Nephron (organoid): ENCODE measurements around the gene FGD5.

Source experiments
- H3K27ac Mint-ChIP-seq, 3 experiments: 2 replicates each; pipeline ENCODE4 v1.8.0; 2020; ENCODE audit warnings: mixed read lengths in 3 of 3, mild to moderate bottlenecking in 2 of 3, moderate library complexity in 1 of 3
- H3K27me3 Mint-ChIP-seq: 2 replicates; pipeline ENCODE4 v1.8.0; 2021; ENCODE audit warnings: low read depth, mild to moderate bottlenecking, moderate library complexity, mixed read lengths
- H3K36me3 Mint-ChIP-seq: 2 replicates; pipeline ENCODE4 v1.8.0; 2020; ENCODE audit warnings: low read depth, mixed read lengths
- H3K4me1 Mint-ChIP-seq: 2 replicates; pipeline ENCODE4 v1.8.0; 2020; ENCODE audit warnings: mixed read lengths
- H3K4me3 Mint-ChIP-seq, 3 experiments: 2 replicates each; pipeline ENCODE4 v1.8.0; 2020; ENCODE audit warnings: mild to moderate bottlenecking in 3 of 3, mixed read lengths in 3 of 3, moderate library complexity in 2 of 3
- H3K9me3 Mint-ChIP-seq: 2 replicates; pipeline ENCODE4 v1.8.0; 2020; ENCODE audit warnings: mixed read lengths
- TF ChIP-seq, protein P1 (sequence below), 3 experiments: fragments of 200-600 bp; sonication (generic); IDR thresholded peaks; one replicate each; pipeline ENCODE4 v1.5.0; 2021; ENCODE audit warnings: antibody characterized with exemption in 3 of 3; ENCODE audit not compliant: unreplicated experiment in 3 of 3

The FGD5 gene

GRCh38 chr3:14779069-14779685 is 39.6 kb upstream of the FGD5 start:
- H3K9me3 Mint-ChIP-seq, result peaks cover 7% of the 10 kb centered on the region
- peaks cover 2% of the 10 kb centered on the region for H3K4me1 Mint-ChIP-seq
- H3K27me3 Mint-ChIP-seq, result peaks cover 15% of the 10 kb centered on the region
- TF ChIP-seq, protein P1, sequence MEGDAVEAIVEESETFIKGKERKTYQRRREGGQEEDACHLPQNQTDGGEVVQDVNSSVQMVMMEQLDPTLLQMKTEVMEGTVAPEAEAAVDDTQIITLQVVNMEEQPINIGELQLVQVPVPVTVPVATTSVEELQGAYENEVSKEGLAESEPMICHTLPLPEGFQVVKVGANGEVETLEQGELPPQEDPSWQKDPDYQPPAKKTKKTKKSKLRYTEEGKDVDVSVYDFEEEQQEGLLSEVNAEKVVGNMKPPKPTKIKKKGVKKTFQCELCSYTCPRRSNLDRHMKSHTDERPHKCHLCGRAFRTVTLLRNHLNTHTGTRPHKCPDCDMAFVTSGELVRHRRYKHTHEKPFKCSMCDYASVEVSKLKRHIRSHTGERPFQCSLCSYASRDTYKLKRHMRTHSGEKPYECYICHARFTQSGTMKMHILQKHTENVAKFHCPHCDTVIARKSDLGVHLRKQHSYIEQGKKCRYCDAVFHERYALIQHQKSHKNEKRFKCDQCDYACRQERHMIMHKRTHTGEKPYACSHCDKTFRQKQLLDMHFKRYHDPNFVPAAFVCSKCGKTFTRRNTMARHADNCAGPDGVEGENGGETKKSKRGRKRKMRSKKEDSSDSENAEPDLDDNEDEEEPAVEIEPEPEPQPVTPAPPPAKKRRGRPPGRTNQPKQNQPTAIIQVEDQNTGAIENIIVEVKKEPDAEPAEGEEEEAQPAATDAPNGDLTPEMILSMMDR (IDR thresholded peaks at IDR 0.05; ENCODE audit: unreplicated experiment in 3 of 3), result no peak
- no peak overlapping the region for H3K4me3 Mint-ChIP-seq
- H3K36me3 Mint-ChIP-seq, result no peaks in the 10 kb centered on the region
- no peak overlapping the region for H3K27ac Mint-ChIP-seq

DNA sequence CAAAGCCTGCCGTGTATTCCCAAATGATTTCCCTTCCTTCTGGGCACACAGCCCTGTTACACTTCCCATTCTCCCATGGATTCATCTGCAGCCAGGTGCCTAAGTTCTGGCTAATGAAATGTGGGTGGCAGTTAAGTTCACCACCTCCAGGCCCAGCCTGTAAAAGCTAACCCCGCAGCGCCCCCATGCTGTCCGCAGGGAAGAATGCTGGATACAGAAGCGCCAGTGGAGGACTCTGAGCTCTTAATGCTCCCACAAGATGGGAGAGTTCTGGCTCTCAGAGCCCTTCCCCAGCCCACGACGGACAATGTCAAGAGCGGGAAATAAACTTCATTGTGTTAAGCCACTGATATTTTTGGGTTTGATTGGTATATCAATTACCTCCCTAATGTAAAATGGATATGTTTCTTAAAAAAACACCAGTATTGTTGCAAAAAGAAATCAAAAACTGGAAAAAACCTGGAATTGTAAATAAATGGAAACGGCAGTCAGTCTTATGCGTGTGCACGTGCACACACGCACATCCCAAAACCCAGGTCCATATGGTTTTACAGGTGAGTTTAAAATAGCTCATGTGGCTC is 37.7 kb upstream of the FGD5 start:
- H3K27me3 Mint-ChIP-seq, result peaks cover 22% of the 10 kb centered on the region
- H3K36me3 Mint-ChIP-seq, result no peaks in the 10 kb centered on the region
- no peak overlapping the region for H3K4me3 Mint-ChIP-seq
- TF ChIP-seq, protein P1 (IDR thresholded peaks at IDR 0.05; ENCODE audit: unreplicated experiment in 3 of 3), result peak; percentile 40 to 67 (median 52)
- H3K27ac Mint-ChIP-seq, result no peak overlapping the region
- peaks cover 5% of the 10 kb centered on the region for H3K4me1 Mint-ChIP-seq
- peaks cover 7% of the 10 kb centered on the region for H3K9me3 Mint-ChIP-seq

- TF ChIP-seq, protein P1 (IDR thresholded peaks at IDR 0.05; ENCODE audit: unreplicated experiment in 3 of 3), result no peak
- Mint-ChIP-seq H3K4me1 (peaks cover 5% of the 10 kb centered on the region), H3K36me3 (no peaks in the 10 kb centered on the region), H3K27ac (peak overlapping the region in 1 of 3 experiments; percentile 35), H3K4me3 (no peak overlapping the region), H3K9me3 (peaks cover 5% of the 10 kb centered on the region), H3K27me3 (peaks cover 28% of the 10 kb centered on the region)
Measured at GRCh38 chr3:14783480-14784086, 35.2 kb upstream of the FGD5 start.

DNA sequence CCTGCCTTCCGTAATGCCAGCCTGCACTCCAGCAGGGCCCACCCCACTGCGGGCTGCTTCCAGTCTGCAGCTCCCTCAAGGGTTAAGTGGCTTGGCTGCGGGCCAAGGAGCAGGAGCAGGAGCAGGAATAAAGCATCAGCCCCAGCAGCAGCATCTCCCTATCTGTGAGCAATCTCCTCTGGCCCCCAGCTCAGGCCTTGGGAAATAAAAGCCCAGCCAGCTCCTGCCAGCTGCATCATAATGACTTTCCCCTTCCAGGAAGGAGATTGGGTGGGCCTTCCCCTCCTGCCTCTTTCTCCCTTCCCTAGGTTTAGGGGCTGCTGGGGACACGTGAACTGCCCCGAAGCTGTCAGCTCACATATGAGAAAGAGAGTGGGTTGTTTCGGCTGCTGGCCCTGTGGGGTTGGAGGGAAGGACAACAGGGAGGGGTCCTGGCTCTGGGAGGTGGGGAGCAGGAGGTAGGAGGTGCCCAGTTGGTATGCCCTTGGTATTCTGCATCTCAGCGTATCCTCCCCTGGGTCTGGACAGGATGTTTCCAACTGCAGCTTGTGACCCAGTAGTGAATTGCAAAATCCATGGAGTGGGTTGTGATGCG is 34.6 kb upstream of the FGD5 start:
- Mint-ChIP-seq H3K27me3 (peaks cover 28% of the 10 kb centered on the region), H3K27ac (peak overlapping the region in 1 of 3 experiments; percentile 35), H3K9me3 (no peaks in the 10 kb centered on the region), H3K4me3 (no peak overlapping the region), H3K4me1 (peaks cover 5% of the 10 kb centered on the region), H3K36me3 (no peaks in the 10 kb centered on the region)
- TF ChIP-seq, protein P1 (IDR thresholded peaks at IDR 0.05; ENCODE audit: unreplicated experiment in 3 of 3), result no peak

DNA sequence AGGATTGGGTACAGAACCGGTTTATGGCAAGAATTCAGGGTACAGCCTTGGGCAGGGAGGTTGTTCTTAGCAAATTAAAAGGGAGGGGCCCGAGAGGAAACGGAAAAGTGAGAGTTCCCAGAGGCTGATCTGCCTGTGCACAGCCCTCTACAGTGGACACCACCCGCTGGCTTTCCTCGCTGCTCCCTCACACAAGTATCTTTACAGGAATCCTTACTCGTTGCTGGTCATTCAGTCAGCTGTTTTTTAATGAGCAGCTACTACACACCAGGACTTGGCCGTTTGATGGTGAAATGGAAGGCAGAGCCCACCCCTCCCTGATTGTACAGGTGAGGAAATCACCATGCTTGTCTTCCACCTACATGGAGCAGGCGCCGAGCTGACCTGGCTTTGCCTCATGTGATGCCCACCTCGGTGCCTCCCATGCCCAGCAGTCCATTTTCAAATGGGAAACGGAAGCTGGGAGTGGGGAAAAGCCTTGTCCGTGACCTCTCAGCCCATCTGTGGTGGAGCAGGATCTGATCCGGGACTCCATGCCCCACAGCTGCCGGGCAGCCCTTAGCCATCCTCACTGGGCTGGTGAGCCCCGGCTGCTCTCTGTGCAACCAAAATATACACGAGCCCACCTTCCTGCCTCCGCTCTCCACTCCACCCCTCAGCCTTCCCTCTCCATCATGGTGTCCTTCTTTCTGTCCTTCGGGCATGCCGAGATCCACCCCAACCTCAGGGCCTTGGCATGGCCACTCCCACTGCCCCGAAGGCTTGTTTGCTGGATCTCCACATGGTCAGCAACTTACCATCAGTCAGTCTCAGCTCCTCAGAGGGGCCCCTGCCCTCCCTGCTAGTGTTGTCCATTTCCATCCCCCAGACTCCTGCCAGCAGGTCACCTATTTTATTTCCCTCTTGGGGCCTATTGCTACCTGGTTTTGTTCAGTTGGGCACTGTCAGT is 33.3 kb upstream of the FGD5 start:
- H3K27me3 Mint-ChIP-seq, result peaks cover 37% of the 10 kb centered on the region
- H3K9me3 Mint-ChIP-seq, result no peaks in the 10 kb centered on the region
- H3K36me3 Mint-ChIP-seq, result no peaks in the 10 kb centered on the region
- no peak overlapping the region for H3K27ac Mint-ChIP-seq
- peaks cover 5% of the 10 kb centered on the region for H3K4me1 Mint-ChIP-seq
- TF ChIP-seq, protein P1 (IDR thresholded peaks at IDR 0.05; ENCODE audit: unreplicated experiment in 3 of 3), result no peak
- H3K4me3 Mint-ChIP-seq, result no peak overlapping the region
